ENCODE results near the gene TSEN15. TPM values are rescaled to one million over a fixed set of nuclear protein-coding genes. Genes with fewer than 3 reads are reported as not detected.
"Not testable (repeated sequence)": the region's sequence is repeated elsewhere in the genome, so short reads cannot be mapped to it uniquely, and the experiment has no call there.

Gene TSEN15
- total RNA-seq, 2 donors from 2014 or later, result 17.1 to 23.1 TPM

GRCh38 chr1:184088037-184088436, 36.5 kb downstream of the TSEN15 start:
- DNase-seq (no peak), ATAC-seq (no peak)
- TF ChIP-seq CTCF (IDR thresholded peaks at IDR 0.05) (no peak), POLR2A (IDR thresholded peaks at IDR 0.05) (no peak)
- no peaks in the 10 kb centered on the region for H3K36me3 ChIP-seq (replicated peaks in 1 of 2; ENCODE audit: insufficient read depth in 1 of 2, low read depth in 2 of 2)
- intact Hi-C loops (cut with DNase I), result no loop called here
- H3K27ac ChIP-seq, result no peak overlapping the region
- no peaks in the 10 kb centered on the region for H3K4me1 ChIP-seq
- H3K27me3 ChIP-seq, result no peaks in the 10 kb centered on the region
- H3K4me3 ChIP-seq, result no peak overlapping the region
- H3K9me3 ChIP-seq, result no peaks in the 10 kb centered on the region
- WGBS, 2 donors, result 85 to 86% methylated on average over 8 of the region's 8 CpGs

- H3K27ac ChIP-seq, result no peak overlapping the region
- no peaks in the 10 kb centered on the region for H3K36me3 ChIP-seq (replicated peaks in 1 of 2; ENCODE audit: insufficient read depth in 1 of 2, low read depth in 2 of 2)
- WGBS, 2 donors, result 87 to 100% methylated on average over 2 of the region's 2 CpGs
- DNase-seq (no peak), ATAC-seq (no peak)
- H3K9me3 ChIP-seq, result no peaks in the 10 kb centered on the region
- TF ChIP-seq CTCF (IDR thresholded peaks at IDR 0.05) (no peak), POLR2A (IDR thresholded peaks at IDR 0.05) (no peak)
- no peaks in the 10 kb centered on the region for H3K27me3 ChIP-seq
- H3K4me3 ChIP-seq, result no peak overlapping the region
- H3K4me1 ChIP-seq, result no peaks in the 10 kb centered on the region
- intact Hi-C loops (cut with DNase I), result no loop called here
Measured at GRCh38 chr1:184093071-184093470, 41.5 kb downstream of the TSEN15 start.

- intact Hi-C loops (cut with DNase I), result no loop called here
- no peaks in the 10 kb centered on the region for H3K27me3 ChIP-seq
- TF ChIP-seq CTCF (IDR thresholded peaks at IDR 0.05) (no peak), POLR2A (IDR thresholded peaks at IDR 0.05) (no peak)
- 93 to 94% methylated on average over 1 of the region's 1 CpG for WGBS, 2 donors
- no peak for ATAC-seq
- H3K36me3 ChIP-seq (replicated peaks in 1 of 2; ENCODE audit: insufficient read depth in 1 of 2, low read depth in 2 of 2), result no peaks in the 10 kb centered on the region
- H3K4me1 ChIP-seq, result no peaks in the 10 kb centered on the region
- H3K4me3 ChIP-seq, result no peak overlapping the region
- no peak for DNase-seq
- H3K9me3 ChIP-seq, result no peaks in the 10 kb centered on the region
- H3K27ac ChIP-seq, result no peak overlapping the region
Measured at GRCh38 chr1:184096005-184096404, 44.5 kb downstream of the TSEN15 start.

GRCh38 chr1:184096580-184096979, 45.0 kb downstream of the TSEN15 start:
- H3K4me1 ChIP-seq; H3K27ac ChIP-seq; intact Hi-C loops (cut with DNase I); H3K27me3 ChIP-seq; H3K4me3 ChIP-seq; H3K36me3 ChIP-seq (replicated peaks in 1 of 2; ENCODE audit: insufficient read depth in 1 of 2, low read depth in 2 of 2); DNase-seq; ATAC-seq; H3K9me3 ChIP-seq: not testable (repeated sequence)
- 90 to 92% methylated on average over 5 of the region's 5 CpGs for WGBS, 2 donors

- Histone ChIP-seq H3K4me3 (no peak overlapping the region), H3K4me1 (no peaks in the 10 kb centered on the region), H3K27ac (no peak overlapping the region), H3K36me3 (replicated peaks in 1 of 2; ENCODE audit: insufficient read depth in 1 of 2, low read depth in 2 of 2) (no peaks in the 10 kb centered on the region), H3K27me3 (no peaks in the 10 kb centered on the region), H3K9me3 (no peaks in the 10 kb centered on the region)
- DNase-seq (no peak), ATAC-seq (no peak)
- TF ChIP-seq POLR2A (IDR thresholded peaks at IDR 0.05) (no peak), CTCF (IDR thresholded peaks at IDR 0.05) (no peak)
- intact Hi-C loops (cut with DNase I), result no loop called here
Measured at GRCh38 chr1:184101141-184101540, 49.6 kb downstream of the TSEN15 start.

Data from body of pancreas (tissue), 4 donors.